Measurements from ENCODE around the gene PAX7. TPM values are rescaled to one million over a fixed set of nuclear protein-coding genes. Genes with fewer than 3 reads are reported as not detected.

Gene PAX7
- total and polyA plus RNA-seq, 9 of the 15 experiments (the other 6 are each of a cell fraction or from before 2014, with no cell fraction given) = not detected

- no peak for TF ChIP-seq ZNF121 (CRISPR knock-in tag; conservative IDR thresholded peaks at IDR 0.05)
- no peak for TF ChIP-seq RBM39 (optimal IDR thresholded peaks at IDR 0.05; ENCODE audit: low read depth, low read length)
- TF ChIP-seq HNRNPH1 (optimal IDR thresholded peaks at IDR 0.05; ENCODE audit: low read depth, low read length) = no peak
- TF ChIP-seq DLX4 (CRISPR knock-in tag; IDR thresholded peaks at IDR 0.05) = no peak
- no peak for TF ChIP-seq CTBP1 (IDR thresholded peaks at IDR 0.05; ENCODE audit: borderline replicate concordance)
- TF ChIP-seq U2AF2 (optimal IDR thresholded peaks at IDR 0.05; ENCODE audit: low read depth, low read length) = no peak
- TF ChIP-seq CC2D1A (IDR thresholded peaks at IDR 0.05) = peak; percentile 70; the same call in 1 of the 2 replicates
- no peak for TF ChIP-seq ZNF551 (CRISPR knock-in tag; IDR thresholded peaks at IDR 0.05)
- TF ChIP-seq POLR2A (conservative IDR thresholded peaks at IDR 0.05) = no peak
- TF ChIP-seq TARDBP (IDR thresholded peaks at IDR 0.05) = no peak
- TF ChIP-seq ZNF780A (CRISPR knock-in tag; IDR thresholded peaks at IDR 0.05) = no peak
- no peak for TF ChIP-seq U2AF1 (optimal IDR thresholded peaks at IDR 0.05; ENCODE audit: low read depth, low read length)
- TF ChIP-seq NR4A1 (CRISPR knock-in tag; IDR thresholded peaks at IDR 0.05) = no peak
- 0 out of 2 replicates have a peak, but pooled peaks have one; percentile 36 for TF ChIP-seq NR4A1 (tag; IDR thresholded peaks at IDR 0.05)
- TF ChIP-seq RCOR1 (IDR thresholded peaks at IDR 0.05; ENCODE audit: borderline replicate concordance in 1 of 2, low read depth in 2 of 2, low read length in 2 of 2) = peak in 1 of 2 experiments; percentile 79; a peak in 2 of 4 replicates
- peak; percentile 36; the same call in 1 of the 2 replicates for TF ChIP-seq ZEB2 (IDR thresholded peaks at IDR 0.05)
Measured at GRCh38 chr1:18681423-18681835, 50.8 kb downstream of the PAX7 start (continued).
